Adrenal gland (tissue), 5 donors: ENCODE data around the gene KDM6A.

ENCODE experiments used
- CTCF ChIP-seq, 6 experiments: fragments of 450-650 bp in 4 of 6; fragments of 200-600 bp in 2 of 6; sonication (generic) in 1 of 6; IDR thresholded peaks; 1 replicate in 5 of 6; 2 replicates in 1 of 6; pipeline versions ENCODE4 v1.5.1 to v1.8.0; 2016 to 2021; ENCODE audit warnings: antibody characterized with exemption in 6 of 6, mild to moderate bottlenecking in 2 of 6, moderate library complexity in 1 of 6
- POLR2A ChIP-seq, 2 donors: fragments of 450-650 bp; IDR thresholded peaks; one replicate each; pipeline ENCODE4 v1.6.1; 2017; ENCODE audit warnings: antibody characterized with exemption in 2 of 2, mild to moderate bottlenecking in 2 of 2, moderate library complexity in 1 of 2
- donor health status: DM: no; HTN: no; CAD: no.

GRCh38 chrX:45133465-45133864 lies 260.5 kb downstream of the KDM6A start:
- no peak for TF ChIP-seq POLR2A (IDR thresholded peaks at IDR 0.05)
- no peak for TF ChIP-seq CTCF (IDR thresholded peaks at IDR 0.05)
